Astrocyte of the spinal cord (primary cell): Measurements from ENCODE around the gene AHI1.

Source experiments
- DNase-seq: peaks from one replicate; pipeline ENCODE4 v3.0.0; 2011; ENCODE audit warnings: low read depth, low spot score
- H3K4me3 ChIP-seq: 2 replicates; pipeline ENCODE4 v1.5.1; 2011; ENCODE audit warnings: low read depth, mild to moderate bottlenecking, low read length, moderate library complexity
- CTCF ChIP-seq: IDR thresholded peaks from 2 replicates; pipeline ENCODE4 v1.5.1; 2012; ENCODE audit warnings: low read depth, mild to moderate bottlenecking, low read length, inconsistent platforms
- in situ Hi-C: cut with HindIII; loops from 2 replicates; pipeline ENCODE4 v1.10.0; 2017; ENCODE audit warnings: low sequenced_read_pairs

AHI1 gene

GRCh38 chr6:135265278-135265677 is 232.3 kb downstream of the AHI1 start:
- no peak overlapping the region for H3K4me3 ChIP-seq
- no peak for DNase-seq
- in situ Hi-C loops, result no loop called here
- no peak for TF ChIP-seq CTCF

GRCh38 chr6:135261872-135262725 is 235.4 kb downstream of the AHI1 start:
- in situ Hi-C loops, result no loop called here
- DNase-seq, result no peak
- TF ChIP-seq CTCF, result no peak
- no peak overlapping the region for H3K4me3 ChIP-seq

GRCh38 chr6:135260612-135261011 is 236.9 kb downstream of the AHI1 start:
- in situ Hi-C loops, result no loop called here
- DNase-seq, result no peak
- TF ChIP-seq CTCF, result no peak
- no peak overlapping the region for H3K4me3 ChIP-seq

GRCh38 chr6:135258970-135259369 is 238.6 kb downstream of the AHI1 start:
- DNase-seq, result no peak
- TF ChIP-seq CTCF, result no peak
- no peak overlapping the region for H3K4me3 ChIP-seq
- in situ Hi-C loops, result no loop called here

GRCh38 chr6:135257631-135258405 is 239.7 kb downstream of the AHI1 start:
- in situ Hi-C loops, result no loop called here
- DNase-seq, result no peak
- no peak overlapping the region for H3K4me3 ChIP-seq
- peak; percentile 22 for TF ChIP-seq CTCF

- in situ Hi-C loops, result no loop called here
- no peak overlapping the region for H3K4me3 ChIP-seq
- TF ChIP-seq CTCF, result no peak
- no peak for DNase-seq
These were observed 240.7 kb downstream of the AHI1 start for GRCh38 chr6:135256866-135257265.
